SKM-1 treated with dmso at 0.1 percent for 144 hours (cell line): Measurements from ENCODE around the gene TPRKB.
"Not testable (repeated sequence)": the region's sequence is repeated elsewhere in the genome, so short reads cannot be mapped to it uniquely, and the experiment has no call there.

Experiments used
- DNase-seq: peaks from one replicate; lab custom pipeline; 2025; ENCODE audit not compliant: unreplicated experiment; lab: John Stamatoyannopoulos, UW

Gene TPRKB

DNA sequence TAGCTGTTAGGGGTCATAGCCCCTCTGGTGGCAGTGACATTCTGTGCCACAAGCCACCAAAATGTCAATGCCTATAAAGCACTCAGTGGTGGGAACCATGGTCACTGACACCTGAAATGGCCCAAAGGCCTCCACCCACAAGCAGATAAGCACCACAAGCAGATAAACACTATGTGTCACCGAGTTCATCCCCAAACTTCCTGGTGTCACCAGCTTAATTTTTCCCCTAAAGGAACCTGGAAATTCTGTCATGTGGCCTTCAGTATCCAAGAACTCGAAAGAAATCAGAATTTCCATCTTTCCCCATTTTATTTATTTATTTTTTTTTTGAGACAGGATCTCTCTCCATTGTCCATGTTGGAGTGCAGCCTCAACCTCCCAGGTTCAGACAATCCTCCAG is 3.6 kb upstream of the TPRKB start:
- DNase-seq, result no peak

DNA sequence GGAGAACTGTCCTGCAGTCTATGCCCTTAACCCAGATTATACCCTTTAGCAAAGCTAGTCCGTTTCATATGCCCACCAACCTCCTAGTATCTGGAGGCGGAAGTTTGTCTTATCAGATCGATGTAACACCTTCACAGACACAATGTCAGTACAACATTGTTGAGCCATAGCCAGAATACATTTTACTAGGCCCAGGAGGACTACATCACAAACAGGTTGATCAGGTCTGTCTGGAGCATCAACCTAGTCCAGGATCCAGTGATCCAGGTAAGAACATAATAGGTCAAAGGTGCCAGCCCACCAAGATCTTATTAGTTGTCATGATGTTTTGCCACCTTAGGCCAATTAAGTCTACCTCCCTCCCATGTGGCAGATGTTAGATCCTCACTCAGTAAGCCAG is 2.0 kb upstream of the TPRKB start:
- DNase-seq, result no peak

DNA sequence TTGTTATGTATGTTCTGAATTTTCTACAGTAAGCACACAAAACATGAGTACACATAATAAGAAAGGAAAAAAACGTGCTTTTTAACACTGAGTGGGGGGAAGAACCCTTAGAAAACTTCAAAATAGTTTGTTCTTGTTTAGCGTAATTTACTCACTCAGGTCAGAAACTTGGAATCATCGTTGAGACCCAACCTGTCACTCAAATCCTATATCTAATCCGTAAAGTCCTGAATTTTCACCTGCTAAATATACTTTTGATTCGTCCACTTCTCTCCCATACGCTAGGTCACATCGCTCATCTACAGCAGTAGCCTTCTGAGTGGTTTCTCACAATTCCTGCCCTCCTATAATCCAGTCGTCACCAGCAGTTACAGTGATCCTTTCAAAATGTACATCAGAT is 767 bp downstream of the TPRKB start:
- no peak for DNase-seq

DNA sequence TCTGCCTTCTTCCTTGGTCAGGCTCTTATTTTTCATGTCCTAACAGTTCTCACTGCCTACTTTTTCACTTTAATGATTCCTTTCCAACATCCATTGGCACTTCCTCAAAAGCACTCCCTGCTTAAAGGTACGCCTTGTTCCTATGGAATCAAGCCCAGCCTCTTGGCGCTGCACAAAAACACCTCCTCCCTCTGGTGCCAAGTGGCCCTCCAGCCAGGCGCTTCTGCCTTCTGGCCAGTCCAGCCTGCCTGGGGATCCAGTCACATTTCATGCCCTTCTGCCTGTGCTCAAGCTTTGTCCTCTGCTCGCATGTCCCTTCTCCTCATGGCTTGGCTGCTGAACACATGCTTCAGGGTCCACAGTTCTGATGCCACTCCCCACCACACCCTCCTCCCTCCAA is 6.3 kb downstream of the TPRKB start:
- no peak for DNase-seq

DNA sequence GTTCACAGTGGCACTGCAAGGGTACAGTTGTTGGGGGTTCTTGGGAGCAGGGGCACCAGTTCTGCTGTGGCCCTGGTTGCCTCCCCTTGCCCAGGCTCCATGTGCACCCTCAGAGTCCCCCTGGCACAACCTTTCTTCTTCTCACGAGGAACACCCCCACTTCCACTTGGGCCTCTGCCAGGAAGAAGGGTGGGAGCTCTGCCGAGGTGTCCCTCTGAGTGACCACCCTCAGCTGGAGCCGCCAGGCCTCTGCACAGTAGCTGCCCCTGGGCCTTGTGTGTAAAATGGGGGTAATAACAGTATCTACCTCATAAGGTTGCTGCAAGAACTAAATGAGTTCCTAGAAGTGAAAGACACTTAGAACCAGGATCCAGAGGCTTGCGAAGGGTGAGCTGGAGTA is 8.4 kb downstream of the TPRKB start:
- no peak for DNase-seq

DNA sequence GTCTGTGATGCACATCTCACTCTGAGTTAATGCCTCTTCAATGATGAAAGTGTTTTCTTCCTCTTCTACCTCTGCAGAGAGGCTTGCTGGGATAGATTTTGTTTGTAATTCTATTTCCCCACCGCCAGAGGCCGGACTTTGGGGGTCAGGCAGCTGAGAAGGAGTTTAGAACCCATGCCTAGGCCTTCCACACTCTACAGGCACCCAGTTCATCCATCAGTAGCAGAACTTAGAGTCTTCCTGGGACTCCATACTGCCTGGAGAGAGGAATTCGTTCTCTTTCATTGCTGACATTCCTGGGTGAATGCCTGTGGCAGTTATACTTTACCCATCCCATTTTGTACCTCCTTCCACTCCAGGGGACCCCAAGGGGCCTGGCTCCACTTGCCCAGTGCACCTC is 9.1 kb downstream of the TPRKB start:
- no peak for DNase-seq

DNA sequence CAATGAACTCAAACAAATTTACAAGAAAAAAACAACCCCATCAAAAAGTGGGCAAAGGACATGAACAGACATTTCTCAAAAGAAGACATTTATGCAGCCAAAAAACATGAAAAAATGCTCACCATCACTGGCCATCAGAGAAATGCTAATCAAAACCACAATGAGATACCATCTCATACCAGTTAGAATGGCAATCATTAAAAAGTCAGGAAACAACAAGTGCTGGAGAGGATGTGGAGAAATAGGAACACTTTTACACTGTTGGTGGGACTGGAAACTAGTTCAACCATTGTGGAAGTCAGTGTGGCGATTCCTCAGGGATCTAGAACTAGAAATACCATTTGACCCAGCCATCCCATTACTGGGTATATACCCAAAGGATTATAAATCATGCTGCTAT is 10.5 kb downstream of the TPRKB start:
- DNase-seq, result not testable (repeated sequence)

DNA sequence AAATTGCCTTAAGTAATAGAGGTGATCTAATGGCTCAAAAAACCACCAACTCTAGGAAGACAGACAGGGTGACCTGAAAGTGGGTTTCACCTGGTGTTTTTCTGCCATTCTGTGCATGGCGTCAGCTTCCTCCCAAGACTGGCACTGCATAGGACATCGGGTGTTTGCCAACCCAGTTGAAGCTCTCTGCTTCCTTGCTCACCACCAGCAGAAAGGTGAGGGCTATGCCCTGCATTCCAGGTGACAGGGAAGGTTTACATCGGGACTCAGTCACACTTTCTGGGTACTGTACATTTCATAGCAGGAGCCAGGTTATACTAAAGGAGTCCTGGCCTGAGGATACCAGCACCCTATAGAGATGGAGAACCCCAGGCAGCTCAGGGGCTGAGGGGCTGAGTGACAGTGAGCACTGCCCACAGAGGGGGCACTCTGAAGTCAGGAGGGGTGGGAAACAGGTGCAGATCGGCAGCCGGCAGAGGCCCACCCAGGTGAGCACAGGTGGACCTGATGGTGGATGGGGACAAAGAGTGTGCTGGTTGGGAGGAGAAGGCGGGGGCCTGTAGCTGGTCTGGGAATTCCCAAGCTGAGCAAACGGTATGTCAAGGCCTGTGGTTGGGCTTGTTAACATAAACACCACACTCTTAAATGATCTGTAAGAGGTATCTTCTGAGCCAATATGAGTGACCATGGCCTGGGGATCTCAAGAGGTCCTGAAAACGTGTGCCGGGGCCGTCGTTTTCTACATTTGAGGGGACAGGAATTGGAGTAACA is 18.1 kb downstream of the TPRKB start:
- no peak for DNase-seq

DNA sequence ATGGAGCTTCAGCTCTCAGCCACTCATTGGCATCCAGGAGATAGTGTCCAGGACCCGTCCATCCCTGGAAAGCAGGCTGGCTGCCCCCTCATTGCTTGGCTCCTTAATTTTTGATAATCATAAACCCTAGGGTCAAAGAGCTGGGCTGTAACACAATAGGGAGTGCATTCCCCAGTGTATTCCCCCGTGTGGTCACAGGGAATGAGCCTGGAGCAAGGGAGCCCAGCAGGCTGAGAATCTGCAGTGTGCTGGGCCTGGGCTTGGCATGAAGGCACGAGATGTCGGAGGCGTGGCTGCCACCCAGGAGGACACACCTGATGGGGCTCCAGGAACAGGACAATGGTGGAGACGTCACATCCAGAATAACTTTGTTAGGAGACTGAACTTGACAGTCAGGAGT is 18.7 kb downstream of the TPRKB start:
- DNase-seq, result no peak

DNA sequence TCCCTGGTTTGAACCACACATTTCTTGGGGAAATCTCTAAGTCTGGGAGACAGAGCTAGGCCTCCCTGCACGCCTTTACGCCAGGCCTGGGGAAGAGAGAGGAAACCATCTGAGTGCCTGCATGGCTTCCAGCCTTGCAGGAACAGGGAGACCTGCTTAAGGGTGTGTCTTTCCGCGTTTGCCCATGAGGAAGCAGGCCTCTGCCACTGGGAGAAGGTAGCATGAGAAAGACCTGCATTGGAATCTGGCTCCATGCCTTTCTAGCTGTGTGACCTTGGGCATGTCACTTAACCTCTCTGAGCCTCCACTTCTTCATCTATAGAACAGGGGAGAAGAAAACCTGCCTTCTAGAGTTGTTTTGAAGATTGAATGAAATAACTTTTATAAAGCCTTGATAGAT is 19.4 kb downstream of the TPRKB start:
- not testable (repeated sequence) for DNase-seq

DNA sequence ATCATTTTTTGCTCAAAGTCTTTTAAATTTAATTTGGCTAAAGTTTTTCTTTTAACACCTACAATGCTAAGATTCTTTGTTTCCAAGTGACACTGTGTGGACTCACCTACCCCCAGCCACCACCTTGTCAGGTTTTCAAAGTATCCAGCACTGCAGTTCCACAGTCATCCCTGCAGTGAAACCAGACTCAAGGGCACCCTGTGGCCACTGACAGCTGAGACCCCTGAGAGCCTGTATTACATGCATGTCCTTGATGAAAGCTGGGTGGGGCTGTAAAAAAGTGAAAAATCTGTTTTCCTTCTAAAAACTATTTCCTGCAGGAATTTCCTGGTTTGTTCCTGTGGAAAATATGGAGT is 19.9 kb downstream of the TPRKB start:
- DNase-seq, result no peak

DNA sequence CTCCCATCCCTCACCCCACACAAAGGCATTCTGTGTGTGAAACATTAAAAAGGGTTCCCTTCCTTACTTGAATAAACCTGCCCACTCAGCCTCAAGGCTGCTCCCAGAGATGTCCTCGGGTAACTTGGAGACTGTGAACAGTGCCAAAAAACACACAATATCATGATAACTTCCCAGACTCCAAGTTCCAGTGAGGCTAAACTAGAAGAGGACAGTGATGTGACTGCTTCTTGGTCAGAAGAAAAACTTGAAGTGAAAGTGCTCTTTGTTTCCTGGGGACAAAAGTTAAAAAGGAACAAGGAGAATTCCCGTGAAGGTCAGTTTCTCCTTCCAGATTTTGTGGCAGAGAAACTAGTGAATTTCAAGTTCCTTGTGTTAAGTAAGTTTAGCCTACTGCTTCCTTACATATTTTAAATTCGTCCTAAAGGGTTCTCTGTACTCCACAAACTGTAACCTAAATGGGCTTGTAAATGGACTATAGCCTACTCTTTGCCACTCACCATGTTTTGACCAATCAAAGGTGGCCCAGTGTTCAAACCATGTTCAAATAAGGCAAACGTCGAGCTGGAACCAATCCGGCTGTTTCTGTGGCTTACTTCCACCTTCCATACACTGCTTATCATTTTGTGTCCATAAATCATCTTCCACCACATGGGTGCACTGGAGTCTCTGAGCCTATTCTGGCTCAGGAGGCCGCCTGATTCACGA is 20.4 kb downstream of the TPRKB start:
- DNase-seq, result no peak

DNA sequence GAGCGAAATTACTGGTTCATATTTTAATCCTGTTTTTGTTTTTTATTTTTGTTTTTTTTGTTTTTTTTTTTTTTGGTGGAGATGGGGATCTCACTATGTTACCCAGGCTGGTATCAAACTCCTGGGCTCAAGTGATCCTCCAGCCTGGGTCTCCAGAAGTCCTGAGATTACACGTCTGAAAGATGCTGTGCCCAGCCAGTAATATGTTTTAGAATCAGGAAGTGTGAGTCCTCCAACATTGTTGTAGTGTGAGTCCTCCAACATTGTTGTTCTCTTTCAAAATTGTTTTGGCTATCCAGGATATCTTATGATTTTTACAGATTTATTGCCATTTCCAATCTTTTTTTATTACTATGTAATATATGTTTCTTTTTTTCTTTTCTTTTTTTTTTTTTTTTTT is 23.1 kb downstream of the TPRKB start:
- no peak for DNase-seq

DNA sequence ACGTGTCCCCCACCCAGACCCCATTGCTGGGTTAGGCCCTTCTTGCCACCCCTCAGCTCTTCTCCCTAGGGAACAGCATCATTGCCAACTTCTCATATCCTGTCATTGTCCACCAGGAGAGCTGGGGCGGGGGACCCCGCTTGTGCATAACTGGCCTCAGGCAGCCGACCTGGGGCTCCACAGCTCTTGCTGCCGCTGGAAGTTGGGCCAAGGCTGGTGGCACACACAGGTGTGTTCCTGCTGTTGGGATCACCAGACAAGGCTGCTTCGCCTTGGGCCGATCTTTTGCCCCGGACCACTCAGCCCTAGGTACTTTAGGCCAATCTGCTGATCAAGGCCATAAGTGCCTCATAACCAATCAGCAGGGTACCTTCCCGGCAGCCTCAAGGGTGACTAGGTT is 28.6 kb downstream of the TPRKB start:
- DNase-seq, result no peak

DNA sequence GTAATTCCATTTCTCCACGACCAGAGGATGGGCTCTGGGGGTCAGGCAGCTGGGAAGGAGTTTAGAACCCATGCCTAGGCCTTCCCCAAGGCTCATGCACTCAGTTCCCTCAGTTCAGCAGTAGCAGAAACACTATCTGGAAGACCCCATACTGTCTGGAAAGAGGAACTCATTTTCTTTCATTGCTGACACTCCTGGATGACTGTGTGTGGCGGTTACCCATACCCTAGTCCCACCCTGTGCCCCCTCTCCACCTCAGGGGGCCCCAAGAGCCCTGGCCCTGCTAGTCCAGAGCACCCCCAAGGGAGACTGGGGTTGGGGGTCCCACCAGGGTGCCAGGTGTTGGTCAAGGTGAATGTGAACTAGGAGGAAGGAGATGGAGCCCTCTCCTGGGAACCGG is 29.5 kb downstream of the TPRKB start:
- DNase-seq, result no peak

DNA sequence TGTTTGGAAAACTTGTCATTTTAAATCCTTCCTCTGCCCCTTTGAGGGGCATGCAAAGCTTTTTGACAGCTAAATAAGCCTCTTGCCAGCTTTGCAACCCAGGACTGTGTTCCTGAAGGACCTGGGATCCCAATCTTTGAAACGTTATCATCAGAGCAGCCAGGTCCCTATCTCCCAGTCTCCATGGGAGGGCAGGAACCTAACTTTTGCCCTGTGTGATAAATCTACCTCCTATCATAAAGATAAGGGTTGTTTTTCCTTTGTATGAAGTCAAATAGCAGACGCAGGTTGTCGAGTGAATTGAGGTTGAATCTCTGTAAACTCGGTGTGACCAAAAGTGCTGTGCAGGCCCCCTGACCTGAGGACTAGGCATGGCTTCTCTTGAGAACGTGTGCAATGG is 30.1 kb downstream of the TPRKB start:
- no peak for DNase-seq

DNA sequence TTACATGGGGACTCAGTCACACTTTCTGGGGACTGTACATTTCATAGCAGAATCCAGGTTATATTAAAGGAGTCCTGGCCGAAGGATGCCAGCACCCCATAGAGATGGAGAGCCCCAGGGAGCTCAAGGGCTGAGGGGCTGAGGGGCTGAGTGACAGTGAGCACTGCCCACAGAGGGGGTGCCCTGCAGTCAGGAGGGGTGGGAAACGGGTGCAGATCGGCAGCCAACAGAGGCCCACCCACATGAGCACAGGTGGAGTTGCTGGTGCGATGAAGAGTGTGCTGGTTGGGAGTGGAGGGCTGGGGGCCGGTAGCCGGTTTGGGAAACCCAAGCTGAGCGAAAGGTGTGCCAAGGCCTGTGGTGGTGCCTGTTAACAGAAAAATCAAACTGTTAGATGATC is 32.1 kb downstream of the TPRKB start:
- no peak for DNase-seq

DNA sequence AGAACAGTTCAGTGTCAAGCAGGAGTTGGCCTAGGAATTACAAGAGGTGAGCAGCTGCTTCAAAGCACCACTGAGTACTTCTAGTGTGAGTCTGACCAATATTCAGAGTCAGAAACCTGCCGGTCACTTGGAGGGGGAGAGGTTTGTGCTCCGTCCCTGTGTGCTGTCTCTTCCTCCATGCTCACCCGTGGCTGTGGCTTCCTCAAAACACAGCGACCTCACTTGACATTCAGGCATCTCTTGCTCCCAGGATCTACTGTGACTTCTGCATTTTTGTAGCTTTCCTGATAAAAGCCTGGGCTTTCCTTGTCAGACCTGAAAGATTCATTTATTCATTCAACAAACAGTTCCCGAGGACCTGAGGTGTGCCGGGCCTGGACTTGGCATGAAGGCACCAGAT is 32.9 kb downstream of the TPRKB start:
- DNase-seq, result no peak

DNA sequence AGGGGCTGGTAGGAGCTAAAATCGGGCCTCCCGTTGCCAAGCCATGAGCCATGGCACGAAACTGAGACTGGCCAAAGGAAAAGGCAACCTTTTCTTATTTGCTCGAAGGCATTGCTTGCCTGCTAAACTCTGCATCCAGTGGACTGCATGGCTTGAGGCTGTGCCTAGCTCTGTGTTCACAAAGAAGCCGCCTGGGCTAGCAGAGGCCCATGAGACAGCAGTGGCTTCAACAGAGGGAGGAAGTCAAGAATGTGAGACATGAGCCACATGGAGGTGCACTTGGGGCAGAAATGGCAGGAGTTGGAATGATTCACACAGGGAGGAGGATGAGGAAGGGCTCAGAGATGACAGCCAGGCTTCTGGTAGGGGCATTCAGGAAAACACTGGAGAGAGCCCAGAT is 33.5 kb downstream of the TPRKB start:
- no peak for DNase-seq

DNA sequence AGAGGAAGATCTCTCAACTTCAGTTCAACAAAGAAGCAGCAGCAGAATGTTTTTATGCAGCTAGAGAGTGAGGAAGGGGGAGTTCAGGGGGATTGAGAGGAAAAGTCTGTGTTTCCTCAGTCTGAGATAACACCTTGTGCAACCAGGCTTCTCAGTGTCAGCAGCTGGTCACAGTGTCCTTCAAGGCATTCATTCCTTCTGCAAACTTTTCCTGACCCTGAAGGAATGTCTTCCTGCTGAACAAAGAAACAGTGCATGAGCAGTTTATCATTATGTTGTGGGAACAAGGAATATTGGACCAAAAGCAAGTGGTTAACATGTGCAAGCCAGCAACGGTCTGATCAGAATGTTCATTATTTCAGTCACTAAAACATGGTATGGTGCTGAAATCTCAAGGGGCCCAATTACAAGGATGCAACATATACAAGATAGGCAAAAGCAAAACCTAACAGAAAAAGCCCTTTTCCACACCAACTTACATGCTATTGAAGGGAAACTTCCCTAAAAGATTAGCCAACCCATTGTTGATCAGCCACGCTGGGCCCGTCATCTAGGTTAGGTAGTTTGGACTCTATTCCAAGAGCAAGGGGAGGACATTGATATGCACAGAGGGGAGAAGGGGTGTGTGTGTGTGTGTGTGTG is 34.2 kb downstream of the TPRKB start:
- DNase-seq, result not testable (repeated sequence)

DNA sequence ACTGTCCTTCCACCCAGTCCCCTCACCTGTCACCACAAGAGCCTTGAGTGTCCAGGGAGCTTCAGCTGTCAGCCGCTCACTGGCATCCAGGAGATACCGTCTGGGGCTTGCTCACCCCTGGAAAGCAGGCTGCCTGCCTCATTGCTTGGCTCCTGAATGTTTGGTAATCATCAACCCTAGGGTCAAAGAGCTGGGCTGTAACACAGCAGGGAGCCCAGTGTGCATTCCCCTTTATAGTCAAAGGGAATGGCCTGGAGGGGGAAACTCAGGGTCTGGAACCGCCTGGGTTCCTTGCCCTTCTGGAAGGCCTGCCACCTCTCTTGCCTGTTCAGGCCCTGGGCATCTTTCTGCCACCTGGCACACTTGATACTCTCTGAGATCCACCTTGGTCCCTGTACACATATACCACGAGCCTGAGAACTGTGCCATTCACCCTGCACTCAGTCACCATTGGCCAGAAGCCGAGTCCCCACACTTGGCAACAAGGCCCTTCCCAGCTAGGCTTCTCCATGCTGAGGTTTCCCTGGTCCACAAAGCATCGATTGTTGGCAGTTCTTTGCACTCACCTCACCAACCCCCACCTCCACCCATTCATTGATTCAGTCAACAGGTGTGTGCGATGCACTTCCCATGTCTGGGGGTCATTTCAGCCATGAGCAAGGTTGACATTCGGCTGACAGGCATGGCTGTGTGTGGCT is 35.0 kb downstream of the TPRKB start:
- no peak for DNase-seq

DNA sequence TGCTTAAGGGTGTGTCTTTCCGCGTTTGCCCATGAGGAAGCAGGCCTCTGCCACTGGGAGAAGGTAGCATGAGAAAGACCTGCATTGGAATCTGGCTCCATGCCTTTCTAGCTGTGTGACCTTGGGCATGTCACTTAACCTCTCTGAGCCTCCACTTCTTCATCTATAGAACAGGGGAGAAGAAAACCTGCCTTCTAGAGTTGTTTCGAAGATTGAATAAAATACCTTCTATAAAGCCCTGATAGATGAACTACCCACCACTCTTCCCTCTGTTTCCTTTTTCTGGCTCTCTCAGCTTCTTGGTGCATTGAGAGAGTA is 35.7 kb downstream of the TPRKB start:
- DNase-seq, result not testable (repeated sequence)
